ENCODE results near the gene CREM.

CREM gene

DNA sequence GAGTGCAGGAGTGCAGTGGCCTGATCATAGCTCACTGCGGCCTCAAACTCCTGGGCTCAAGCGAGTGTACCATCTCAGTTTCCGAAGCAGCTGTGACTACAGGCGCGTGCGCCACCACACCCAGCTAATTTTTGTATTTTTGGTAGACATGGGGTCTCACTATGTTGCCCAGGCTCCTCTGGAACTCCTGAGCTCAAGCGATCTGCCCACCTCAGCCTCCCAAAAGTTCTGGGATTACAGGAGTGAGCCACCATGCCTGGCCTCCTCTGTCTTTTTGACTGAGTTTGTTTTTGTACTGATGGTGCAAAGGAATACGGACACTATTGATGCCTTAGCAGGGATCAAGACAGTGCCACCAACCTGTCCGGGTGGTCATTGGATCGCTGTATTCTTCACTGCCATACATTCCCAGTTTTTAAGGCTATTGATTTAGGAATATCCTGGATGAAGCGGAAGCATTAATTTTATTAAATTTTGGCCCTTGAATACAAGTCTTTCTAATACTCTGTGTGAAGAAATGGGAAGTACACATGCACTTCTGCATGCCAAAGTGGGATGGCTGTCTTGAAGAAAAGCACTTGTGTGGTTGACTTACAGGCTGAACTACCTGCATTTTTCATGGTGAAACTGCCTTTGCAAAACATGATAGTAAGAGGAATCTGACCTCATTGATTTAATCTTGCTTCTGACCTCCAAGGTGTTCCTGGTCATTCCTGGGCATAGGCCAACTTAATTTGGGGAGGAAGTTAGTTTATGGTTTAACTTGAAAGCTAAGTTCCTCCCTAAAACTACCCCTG lies 34.5 kb upstream of the CREM start:
- no peak overlapping the region for H3K4me3 ChIP-seq (ENCODE audit: control insufficient read depth, low read depth, low read length)
- DNase-seq (ENCODE audit: low read depth) = no peak
- TF ChIP-seq, protein P1, sequence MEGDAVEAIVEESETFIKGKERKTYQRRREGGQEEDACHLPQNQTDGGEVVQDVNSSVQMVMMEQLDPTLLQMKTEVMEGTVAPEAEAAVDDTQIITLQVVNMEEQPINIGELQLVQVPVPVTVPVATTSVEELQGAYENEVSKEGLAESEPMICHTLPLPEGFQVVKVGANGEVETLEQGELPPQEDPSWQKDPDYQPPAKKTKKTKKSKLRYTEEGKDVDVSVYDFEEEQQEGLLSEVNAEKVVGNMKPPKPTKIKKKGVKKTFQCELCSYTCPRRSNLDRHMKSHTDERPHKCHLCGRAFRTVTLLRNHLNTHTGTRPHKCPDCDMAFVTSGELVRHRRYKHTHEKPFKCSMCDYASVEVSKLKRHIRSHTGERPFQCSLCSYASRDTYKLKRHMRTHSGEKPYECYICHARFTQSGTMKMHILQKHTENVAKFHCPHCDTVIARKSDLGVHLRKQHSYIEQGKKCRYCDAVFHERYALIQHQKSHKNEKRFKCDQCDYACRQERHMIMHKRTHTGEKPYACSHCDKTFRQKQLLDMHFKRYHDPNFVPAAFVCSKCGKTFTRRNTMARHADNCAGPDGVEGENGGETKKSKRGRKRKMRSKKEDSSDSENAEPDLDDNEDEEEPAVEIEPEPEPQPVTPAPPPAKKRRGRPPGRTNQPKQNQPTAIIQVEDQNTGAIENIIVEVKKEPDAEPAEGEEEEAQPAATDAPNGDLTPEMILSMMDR (IDR thresholded peaks at IDR 0.05; ENCODE audit: control insufficient read depth, insufficient read depth, low read depth, low read length, missing control alignments) = no peak

DNA sequence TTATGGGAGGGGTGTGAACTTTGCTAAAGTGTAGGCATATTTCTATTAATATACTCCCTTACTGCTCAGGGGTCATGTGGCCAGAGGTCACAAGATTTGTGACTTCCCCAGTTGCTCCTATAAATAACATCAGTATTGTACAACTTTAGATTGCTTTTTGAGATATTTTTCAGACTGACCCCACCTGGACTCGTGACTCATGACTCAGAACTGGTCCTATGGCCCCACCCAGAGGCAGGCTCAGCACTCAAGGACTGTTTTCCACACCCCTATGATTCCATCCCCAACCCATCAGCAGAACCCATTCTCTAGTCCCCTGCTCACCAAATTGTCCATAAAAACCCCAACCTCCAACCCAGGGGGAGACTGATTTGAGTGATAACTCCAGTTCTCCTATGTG lies 33.8 kb upstream of the CREM start:
- H3K4me3 ChIP-seq (ENCODE audit: control insufficient read depth, low read depth, low read length) = no peak overlapping the region
- TF ChIP-seq, protein P1 (IDR thresholded peaks at IDR 0.05; ENCODE audit: control insufficient read depth, insufficient read depth, low read depth, low read length, missing control alignments) = no peak
- no peak for DNase-seq (ENCODE audit: low read depth)

- TF ChIP-seq, protein P1 (IDR thresholded peaks at IDR 0.05; ENCODE audit: control insufficient read depth, insufficient read depth, low read depth, low read length, missing control alignments) = no peak
- no peak overlapping the region for H3K4me3 ChIP-seq (ENCODE audit: control insufficient read depth, low read depth, low read length)
- no peak for DNase-seq (ENCODE audit: low read depth)
These were observed 30.3 kb upstream of the CREM start for GRCh38 chr10:35096312-35096711.

GRCh38 chr10:35097510-35097909 lies 29.1 kb upstream of the CREM start:
- DNase-seq (ENCODE audit: low read depth) = no peak

DNA sequence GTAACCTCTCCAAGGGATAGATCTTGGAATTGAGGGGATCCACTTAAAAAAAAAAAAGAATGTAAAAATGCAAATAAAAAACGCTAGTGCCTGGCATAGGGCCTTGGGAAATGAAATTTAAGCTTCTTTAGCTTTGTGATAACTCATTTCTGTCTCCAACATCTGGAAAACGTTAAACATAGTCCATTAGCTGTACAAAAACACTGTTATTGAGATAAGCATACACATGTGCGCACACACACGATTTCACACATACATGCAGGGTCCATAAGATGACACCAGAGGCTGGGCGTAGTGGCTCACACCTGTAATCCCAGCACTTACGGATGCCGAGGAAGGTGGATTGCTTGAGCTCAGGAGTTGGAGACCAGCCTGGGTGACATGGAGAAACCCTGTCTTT lies 22.8 kb upstream of the CREM start:
- TF ChIP-seq, protein P1 (IDR thresholded peaks at IDR 0.05; ENCODE audit: control insufficient read depth, insufficient read depth, low read depth, low read length, missing control alignments) = no peak
- DNase-seq (ENCODE audit: low read depth) = no peak
- H3K4me3 ChIP-seq (ENCODE audit: control insufficient read depth, low read depth, low read length) = no peak overlapping the region

More at GRCh38 chr10:35097510-35097909, 29.1 kb upstream of the CREM start:
- TF ChIP-seq, protein P1 (IDR thresholded peaks at IDR 0.05; ENCODE audit: control insufficient read depth, insufficient read depth, low read depth, low read length, missing control alignments) = no peak
- no peak overlapping the region for H3K4me3 ChIP-seq (ENCODE audit: control insufficient read depth, low read depth, low read length)

DNA sequence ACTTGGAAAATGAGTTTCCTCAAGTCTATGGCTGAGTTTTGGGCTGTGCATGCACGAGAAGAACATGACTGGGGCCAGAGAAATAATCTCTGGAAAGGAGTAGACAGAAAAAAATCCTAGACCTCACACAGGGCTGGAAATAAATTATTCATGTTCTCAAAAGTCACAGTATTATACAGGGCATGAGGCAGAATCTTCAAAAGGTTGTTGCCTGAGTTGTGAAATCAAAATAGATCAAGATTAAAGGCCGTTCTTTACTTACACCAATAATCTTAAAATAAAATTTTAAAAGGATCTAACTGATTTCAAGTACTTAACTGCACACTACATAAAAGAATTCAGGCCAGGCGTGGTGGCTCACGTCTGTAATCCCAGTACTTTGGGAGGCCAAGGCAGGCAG lies 14.1 kb upstream of the CREM start:
- TF ChIP-seq, protein P1 (IDR thresholded peaks at IDR 0.05; ENCODE audit: control insufficient read depth, insufficient read depth, low read depth, low read length, missing control alignments) = no peak
- no peak for DNase-seq (ENCODE audit: low read depth)
- H3K4me3 ChIP-seq (ENCODE audit: control insufficient read depth, low read depth, low read length) = no peak overlapping the region

Measured in AG09309 (cell line).